Activated naive CD4-positive, alpha-beta T cell treated with anti-CD3 and anti-CD28 coated beads for 36 hours (primary cell): ENCODE data around the gene ANKRD27. TPM values are rescaled to one million over a fixed set of nuclear protein-coding genes. Genes with fewer than 3 reads are reported as not detected.

Source experiments
- CTCF ChIA-PET: fragments of 350-600 bp; sonication (Branson Sonifier 250); formaldehyde crosslinking; loops from one replicate; lab custom pipeline; 2021; ENCODE audit warnings: antibody characterized with exemption; lab: Charles Lee
- DNase-seq: peaks from one replicate; pipeline ENCODE4 v3.0.0-alpha.2; 2020
- H3K27ac Mint-ChIP-seq: one replicate; pipeline ENCODE4 v1.8.0; 2021; ENCODE audit warnings: mild to moderate bottlenecking, mixed read lengths
- H3K27me3 Mint-ChIP-seq: one replicate; pipeline ENCODE4 v1.8.0; 2021; ENCODE audit warnings: low read depth, mixed read lengths
- H3K36me3 Mint-ChIP-seq: one replicate; pipeline ENCODE4 v1.8.0; 2021; ENCODE audit warnings: low read depth, mixed read lengths
- H3K4me1 Mint-ChIP-seq: one replicate; pipeline ENCODE4 v1.8.0; 2021; ENCODE audit warnings: low read depth, mixed read lengths
- H3K4me3 Mint-ChIP-seq: one replicate; pipeline ENCODE4 v1.8.0; 2021; ENCODE audit warnings: mild to moderate bottlenecking, moderate library complexity, mixed read lengths
- H3K9me3 Mint-ChIP-seq: one replicate; pipeline ENCODE4 v1.8.0; 2021; ENCODE audit warnings: mixed read lengths
- intact Hi-C: fragments of 100-400 bp; cut with micrococcal nuclease; formaldehyde crosslinking; loops from one replicate; pipeline ENCODE4 v1.15.1; 2023
- total RNA-seq, 2 experiments: library from RNA; stranded (reverse); gene quantifications; one replicate each; pipeline ENCODE4 v1.2.3, GENCODE V29; 2021

ANKRD27 gene
- total RNA-seq, 2 experiments from 2014 or later: 28.8 to 29.7 TPM

- CTCF ChIA-PET: interaction anchor here (0.7 kb wide), 1 partner anchor 513 kb away, joined by 3 read pairs; no protein-coding TSS in a partner anchor
- no peak for DNase-seq
- no peak overlapping the region for H3K4me3 Mint-ChIP-seq
- H3K4me1 Mint-ChIP-seq: peaks cover 7% of the 10 kb centered on the region
- peaks cover 12% of the 10 kb centered on the region for H3K27me3 Mint-ChIP-seq
- intact Hi-C loops: no loop called here
- no peaks in the 10 kb centered on the region for H3K36me3 Mint-ChIP-seq
- no peaks in the 10 kb centered on the region for H3K9me3 Mint-ChIP-seq
- H3K27ac Mint-ChIP-seq: no peak overlapping the region
These were observed 108.6 kb downstream of the ANKRD27 start for GRCh38 chr19:32566246-32566830.

GRCh38 chr19:32563761-32564160 lies 111.2 kb downstream of the ANKRD27 start:
- Mint-ChIP-seq H3K4me3 (no peak overlapping the region), H3K9me3 (no peaks in the 10 kb centered on the region), H3K36me3 (no peaks in the 10 kb centered on the region), H3K27ac (no peak overlapping the region), H3K4me1 (no peaks in the 10 kb centered on the region), H3K27me3 (peaks cover 3% of the 10 kb centered on the region)
- CTCF ChIA-PET: interaction anchor here (0.6 kb wide), 1 partner anchor 101 kb away, joined by 3 read pairs; no protein-coding TSS in a partner anchor
- intact Hi-C loops: no loop called here
- no peak for DNase-seq

DNA sequence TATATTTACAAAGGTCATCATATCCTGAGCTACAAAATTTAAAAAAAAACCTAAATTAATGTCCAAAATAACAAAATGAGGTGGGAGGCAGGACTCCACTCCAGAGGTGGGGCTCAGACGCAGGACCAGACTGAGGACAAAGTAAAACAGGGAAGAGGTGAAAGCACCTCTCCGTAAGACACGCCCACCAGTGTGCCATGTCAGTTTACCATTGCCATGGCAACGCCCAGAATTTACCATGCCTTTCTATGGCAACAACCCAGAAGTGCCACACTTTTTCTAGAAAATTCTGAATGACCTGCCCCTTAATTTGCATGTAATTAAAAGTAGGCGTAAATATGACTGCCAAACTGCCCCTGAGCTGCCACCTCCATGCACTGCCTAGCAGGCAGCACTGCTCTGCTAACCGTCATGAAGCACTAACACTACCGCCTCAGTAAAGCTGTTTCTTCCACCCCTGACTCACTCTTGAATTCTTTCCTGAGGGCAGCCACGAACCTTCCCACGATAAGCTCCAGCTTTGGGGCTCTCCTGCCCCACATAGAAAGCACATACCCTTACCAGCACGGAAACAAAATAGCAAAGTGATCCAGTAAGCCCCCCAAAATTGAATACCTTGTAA lies 116.3 kb downstream of the ANKRD27 start:
- no peak overlapping the region for H3K27ac Mint-ChIP-seq
- H3K4me1 Mint-ChIP-seq: no peaks in the 10 kb centered on the region
- no peak for DNase-seq
- CTCF ChIA-PET: interaction anchor here (1.0 kb wide), 1 partner anchor 11 kb away, joined by 4 read pairs; no protein-coding TSS in a partner anchor
- H3K9me3 Mint-ChIP-seq: no peaks in the 10 kb centered on the region
- H3K4me3 Mint-ChIP-seq: no peak overlapping the region
- intact Hi-C loops: no loop called here
- no peaks in the 10 kb centered on the region for H3K36me3 Mint-ChIP-seq
- H3K27me3 Mint-ChIP-seq: no peaks in the 10 kb centered on the region

DNA sequence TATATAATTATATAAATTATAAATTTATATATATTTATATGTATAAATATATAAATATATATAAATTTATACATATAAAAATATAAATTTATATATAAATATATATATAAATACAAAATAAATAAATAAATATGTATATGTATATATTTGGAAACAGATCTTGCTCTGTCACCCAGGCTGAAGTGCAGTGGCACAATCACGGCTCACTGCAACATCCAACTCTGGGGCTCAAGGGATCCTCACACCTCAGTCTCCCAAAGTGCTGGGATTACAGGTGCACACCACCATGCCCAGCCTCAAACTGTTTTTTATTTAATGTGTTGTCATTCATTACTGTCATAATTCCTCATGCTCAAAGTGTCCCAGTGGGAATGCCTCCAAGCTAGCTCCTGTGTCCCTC lies 119.2 kb downstream of the ANKRD27 start:
- H3K36me3 Mint-ChIP-seq: no peaks in the 10 kb centered on the region
- CTCF ChIA-PET: no interaction called here
- intact Hi-C loops: no loop called here

GRCh38 chr19:32550666-32551065 lies 124.3 kb downstream of the ANKRD27 start:
- Mint-ChIP-seq H3K4me3 (no peak overlapping the region), H3K9me3 (no peaks in the 10 kb centered on the region), H3K4me1 (no peaks in the 10 kb centered on the region), H3K27me3 (no peaks in the 10 kb centered on the region), H3K27ac (no peak overlapping the region), H3K36me3 (no peaks in the 10 kb centered on the region)
- CTCF ChIA-PET: no interaction called here
- intact Hi-C loops: no loop called here
- DNase-seq: no peak

More for the DNA sequence above, 119.2 kb downstream of the ANKRD27 start:
- no peak for DNase-seq
- Mint-ChIP-seq H3K4me3 (no peak overlapping the region), H3K27me3 (no peaks in the 10 kb centered on the region), H3K4me1 (no peaks in the 10 kb centered on the region), H3K27ac (no peak overlapping the region), H3K9me3 (no peaks in the 10 kb centered on the region)

Other genes with a start within 250 kb of the ANKRD27 start
- 100 to 1,000 TPM; 233 to 242 TPM for gene PDCD5, start 94.0 kb downstream of the ANKRD27 start, total RNA-seq
- gene RGS9BP, start 668 bp upstream of the ANKRD27 start, total RNA-seq: under 1 TPM; 0.10 to 0.12 TPM
- 10 to 100 TPM; 11.9 to 13.6 TPM for gene NUDT19, start 16.6 kb upstream of the ANKRD27 start, total RNA-seq
- under 1 TPM; 0.21 to 0.25 TPM for gene TDRD12, start 44.6 kb upstream of the ANKRD27 start, total RNA-seq
- not detected for gene SLC7A9, start 194.6 kb upstream of the ANKRD27 start, total RNA-seq